Osteoblast (primary cell): ENCODE data around the gene VGLL3. TPM values are rescaled to one million over a fixed set of nuclear protein-coding genes. Genes with fewer than 3 reads are reported as not detected.

ENCODE experiments used
- DNase-seq: peaks from one replicate; pipeline ENCODE4 v3.0.0; 2011; ENCODE audit warnings: low spot score, mixed read lengths; ENCODE audit not compliant: insufficient read length; ENCODE audit errors: missing footprints
- H2AFZ ChIP-seq: 2 replicates; pipeline ENCODE4 v1.6.0; 2011; ENCODE audit warnings: mild to moderate bottlenecking, low read length
- H3K27ac ChIP-seq: 2 replicates; pipeline ENCODE4 v1.5.1; 2011; ENCODE audit warnings: mild to moderate bottlenecking, low read depth, low read length, moderate library complexity
- H3K27me3 ChIP-seq: 2 replicates; pipeline ENCODE4 v1.6.0; 2012; ENCODE audit warnings: mild to moderate bottlenecking, control low read depth, inconsistent platforms, low read length, moderate library complexity; ENCODE audit not compliant: insufficient read depth
- H3K36me3 ChIP-seq: 2 replicates; pipeline ENCODE4 v1.5.1; 2011; ENCODE audit warnings: mild to moderate bottlenecking, low read length, control low read depth, moderate library complexity; ENCODE audit not compliant: insufficient read depth
- H3K4me1 ChIP-seq: 2 replicates; pipeline ENCODE4 v1.5.1; 2011; ENCODE audit warnings: mild to moderate bottlenecking, low read length, control low read depth, moderate library complexity; ENCODE audit not compliant: insufficient read depth
- H3K4me2 ChIP-seq: 2 replicates; pipeline ENCODE4 v1.6.0; 2011; ENCODE audit warnings: mild to moderate bottlenecking, low read length; ENCODE audit not compliant: insufficient read depth
- H3K4me3 ChIP-seq: fragments of 200-600 bp; sonication (generic); 3 replicates; pipeline ENCODE4 v1.5.1; 2012; ENCODE audit warnings: mild to moderate bottlenecking, low read length, inconsistent platforms; ENCODE audit not compliant: insufficient read depth
- H3K79me2 ChIP-seq: 2 replicates; pipeline ENCODE4 v1.6.0; 2012; ENCODE audit warnings: mild to moderate bottlenecking, low read length, control low read depth, inconsistent platforms; ENCODE audit not compliant: insufficient read depth
- H3K9me3 ChIP-seq: 2 replicates; pipeline ENCODE4 v1.5.1; 2011; ENCODE audit warnings: low read depth, low read length, control low read depth
- H4K20me1 ChIP-seq: 2 replicates; pipeline ENCODE4 v1.6.0; 2012; ENCODE audit warnings: mild to moderate bottlenecking, low read length, control low read depth; ENCODE audit not compliant: insufficient read depth
- total RNA-seq: library from RNA; depleted of rRNA; stranded (reverse); fragments of >200 nt; gene quantifications from 2 replicates; pipeline ENCODE4 v1.2.3, GENCODE V29; 2012
- TF ChIP-seq, protein P1 (sequence below): IDR thresholded peaks from 2 replicates; pipeline ENCODE4 v1.5.1; 2011; ENCODE audit warnings: mild to moderate bottlenecking, low read depth, low read length, moderate library complexity; ENCODE audit errors: extremely low read depth

VGLL3 gene
- total RNA-seq, 1 donor = 242 TPM

DNA sequence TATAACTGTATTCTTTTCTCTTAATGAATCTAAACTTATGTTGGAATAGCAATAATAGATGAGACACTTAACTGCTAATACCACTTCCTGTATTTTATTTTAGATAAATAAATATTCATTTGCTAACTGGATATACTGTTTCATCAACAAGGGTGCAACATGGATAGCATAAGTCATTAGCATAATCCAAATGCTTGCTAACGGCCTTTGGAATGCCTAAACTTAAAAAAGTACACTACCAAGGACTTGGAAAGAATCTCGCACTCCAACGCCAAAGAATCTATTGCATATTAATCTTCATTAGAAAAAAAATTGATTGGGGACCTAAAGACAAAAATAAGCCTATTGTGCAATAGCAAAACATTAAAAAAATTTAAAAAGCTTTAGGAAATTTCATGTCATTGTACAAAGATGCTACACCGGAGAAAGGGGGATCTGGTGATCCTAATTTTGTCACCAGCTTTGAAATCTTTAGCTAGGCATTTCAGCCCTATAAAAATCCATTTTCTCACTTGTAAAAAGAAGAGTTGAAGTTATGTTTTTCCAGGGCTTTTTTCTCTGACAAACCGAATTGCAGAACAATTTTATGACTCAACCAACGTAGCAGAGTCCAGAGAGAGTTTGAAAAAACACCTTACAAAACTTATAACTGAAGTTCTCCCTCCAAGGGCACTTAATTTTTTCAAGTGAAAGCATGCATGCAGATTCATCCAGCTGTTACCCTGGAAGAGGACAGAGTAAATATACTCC, 4.1 kb downstream of the VGLL3 start:
- Histone ChIP-seq H3K4me2 (peak overlapping the region; percentile 80), H2AFZ (no peak overlapping the region), H3K4me1 (peaks cover 63% of the 10 kb centered on the region), H3K79me2 (peaks cover 83% of the 10 kb centered on the region), H3K27ac (peak overlapping the region; percentile 97), H3K36me3 (peaks cover 11% of the 10 kb centered on the region), H4K20me1 (no peaks in the 10 kb centered on the region), H3K4me3 (peak overlapping the region; percentile 94), H3K9me3 (no peaks in the 10 kb centered on the region), H3K27me3 (no peaks in the 10 kb centered on the region)
- peak; percentile 73 for DNase-seq
- TF ChIP-seq, protein P1, sequence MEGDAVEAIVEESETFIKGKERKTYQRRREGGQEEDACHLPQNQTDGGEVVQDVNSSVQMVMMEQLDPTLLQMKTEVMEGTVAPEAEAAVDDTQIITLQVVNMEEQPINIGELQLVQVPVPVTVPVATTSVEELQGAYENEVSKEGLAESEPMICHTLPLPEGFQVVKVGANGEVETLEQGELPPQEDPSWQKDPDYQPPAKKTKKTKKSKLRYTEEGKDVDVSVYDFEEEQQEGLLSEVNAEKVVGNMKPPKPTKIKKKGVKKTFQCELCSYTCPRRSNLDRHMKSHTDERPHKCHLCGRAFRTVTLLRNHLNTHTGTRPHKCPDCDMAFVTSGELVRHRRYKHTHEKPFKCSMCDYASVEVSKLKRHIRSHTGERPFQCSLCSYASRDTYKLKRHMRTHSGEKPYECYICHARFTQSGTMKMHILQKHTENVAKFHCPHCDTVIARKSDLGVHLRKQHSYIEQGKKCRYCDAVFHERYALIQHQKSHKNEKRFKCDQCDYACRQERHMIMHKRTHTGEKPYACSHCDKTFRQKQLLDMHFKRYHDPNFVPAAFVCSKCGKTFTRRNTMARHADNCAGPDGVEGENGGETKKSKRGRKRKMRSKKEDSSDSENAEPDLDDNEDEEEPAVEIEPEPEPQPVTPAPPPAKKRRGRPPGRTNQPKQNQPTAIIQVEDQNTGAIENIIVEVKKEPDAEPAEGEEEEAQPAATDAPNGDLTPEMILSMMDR = no peak

DNA sequence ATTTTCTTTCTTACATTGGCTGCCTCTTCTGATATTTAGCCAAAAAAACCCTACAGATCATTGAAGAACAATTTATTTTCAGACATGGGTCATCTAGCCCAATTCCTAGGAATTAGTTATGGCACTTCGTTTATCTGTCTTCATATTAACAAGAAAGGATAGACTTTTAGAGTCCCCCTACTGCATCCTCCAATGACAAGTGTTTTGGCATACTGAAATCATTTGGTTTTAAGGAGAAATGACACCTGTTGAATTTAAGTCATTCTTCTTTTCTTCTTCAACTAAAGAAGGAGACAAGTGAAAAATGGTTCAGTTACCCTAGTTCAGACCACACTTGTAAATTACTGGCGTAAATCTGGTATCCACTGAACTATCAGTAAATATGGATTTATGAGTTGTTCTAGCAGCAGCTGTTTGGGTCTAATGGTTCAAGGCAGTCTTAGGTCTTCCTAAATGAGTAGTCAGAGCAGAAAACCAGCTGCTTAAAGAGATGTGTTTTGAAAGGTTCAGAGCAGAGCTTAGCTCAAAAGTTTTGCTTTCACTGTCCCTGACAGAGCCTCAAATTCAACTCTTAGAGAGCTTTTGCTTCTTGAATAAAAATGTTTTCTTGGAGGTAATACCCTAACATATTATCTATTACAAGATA, 5.6 kb downstream of the VGLL3 start:
- H3K4me2 ChIP-seq = peak overlapping the region; percentile 80
- H3K4me3 ChIP-seq = peak overlapping the region; percentile 41
- H4K20me1 ChIP-seq = no peaks in the 10 kb centered on the region
- H3K36me3 ChIP-seq = peaks cover 11% of the 10 kb centered on the region
- DNase-seq = no peak
- no peak overlapping the region for H2AFZ ChIP-seq
- H3K9me3 ChIP-seq = no peaks in the 10 kb centered on the region
- TF ChIP-seq, protein P1 = no peak
- peaks cover 92% of the 10 kb centered on the region for H3K79me2 ChIP-seq
- peaks cover 64% of the 10 kb centered on the region for H3K4me1 ChIP-seq
- peak overlapping the region; percentile 97 for H3K27ac ChIP-seq
- H3K27me3 ChIP-seq = no peaks in the 10 kb centered on the region

DNA sequence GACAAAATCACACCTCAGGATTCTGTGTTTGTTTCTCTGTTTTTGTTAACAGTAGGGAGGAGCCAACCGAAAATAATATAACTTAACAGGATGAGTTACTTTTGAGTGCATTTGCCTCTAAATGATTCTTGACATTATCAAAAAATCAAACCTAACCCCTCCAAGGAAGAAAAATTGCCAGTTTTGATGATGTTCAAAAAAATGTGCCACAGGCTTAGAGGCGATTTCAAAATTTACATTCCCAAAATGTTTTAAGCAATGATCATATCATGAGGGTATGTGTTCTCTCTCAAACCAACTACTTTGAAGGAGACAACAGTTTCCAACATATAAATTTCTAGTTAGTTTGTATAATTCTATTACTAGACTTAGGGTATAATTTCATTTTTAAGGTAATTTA, 6.7 kb downstream of the VGLL3 start:
- H3K27ac ChIP-seq = peak overlapping the region; percentile 97
- H3K9me3 ChIP-seq = no peaks in the 10 kb centered on the region
- peaks cover 92% of the 10 kb centered on the region for H3K79me2 ChIP-seq
- no peaks in the 10 kb centered on the region for H3K27me3 ChIP-seq
- no peaks in the 10 kb centered on the region for H4K20me1 ChIP-seq
- TF ChIP-seq, protein P1 = no peak
- peaks cover 15% of the 10 kb centered on the region for H3K36me3 ChIP-seq
- H3K4me3 ChIP-seq = peak overlapping the region; percentile 33
- no peak overlapping the region for H2AFZ ChIP-seq
- DNase-seq = no peak
- H3K4me1 ChIP-seq = peaks cover 73% of the 10 kb centered on the region
- H3K4me2 ChIP-seq = peak overlapping the region; percentile 80

DNA sequence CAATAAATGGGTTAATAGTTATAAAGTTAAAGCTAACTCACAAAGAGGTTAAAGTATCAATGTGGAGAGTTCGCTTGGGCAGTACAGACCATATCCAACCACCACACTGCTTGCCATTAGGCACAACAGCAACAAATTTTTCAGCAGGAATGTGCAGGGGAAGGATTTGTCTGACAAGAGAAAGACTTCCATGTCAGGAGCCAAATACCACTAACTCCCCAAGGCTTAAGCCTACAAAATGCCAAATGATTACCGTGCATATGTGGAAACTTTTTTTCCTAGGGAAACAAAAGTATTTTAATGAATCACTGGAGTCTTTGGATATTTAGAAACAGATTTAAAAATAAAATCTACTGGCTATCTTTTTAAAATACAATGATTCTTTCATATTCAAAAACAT, 8.1 kb downstream of the VGLL3 start:
- Histone ChIP-seq H3K79me2 (peaks cover 96% of the 10 kb centered on the region), H2AFZ (no peak overlapping the region), H4K20me1 (no peaks in the 10 kb centered on the region), H3K4me1 (peaks cover 81% of the 10 kb centered on the region), H3K36me3 (peaks cover 27% of the 10 kb centered on the region), H3K4me3 (peak overlapping the region; percentile 33), H3K27me3 (no peaks in the 10 kb centered on the region), H3K4me2 (peak overlapping the region; percentile 80), H3K27ac (peak overlapping the region; percentile 97), H3K9me3 (no peaks in the 10 kb centered on the region)
- peak; percentile 66 for DNase-seq
- TF ChIP-seq, protein P1 = no peak
